Stimulated activated CD4-positive, alpha-beta T cell treated with anti-CD3 and anti-CD28 coated beads, Interleukin-2, amount 100 ng/mL, for 48 hours (primary cell): ENCODE measurements around the gene AGFG1.
A peak's percentile ranks its signal among the peaks of the same experiment; 100 is the strongest.

ENCODE experiments used
- DNase-seq, 2 donors: peaks; one replicate each; pipeline ENCODE4 v3.0.0-alpha.2; 2020

Gene AGFG1

GRCh38 chr2:227462462-227462951 lies 9.4 kb upstream of the AGFG1 start:
- no peak for DNase-seq

GRCh38 chr2:227462972-227463931 lies 8.7 kb upstream of the AGFG1 start:
- peak in 1 of 2 donors; percentile 15 for DNase-seq

GRCh38 chr2:227464361-227464760 lies 7.6 kb upstream of the AGFG1 start:
- DNase-seq: no peak

GRCh38 chr2:227464851-227465250 lies 7.1 kb upstream of the AGFG1 start:
- DNase-seq: no peak

- DNase-seq: no peak
These were observed 4.9 kb upstream of the AGFG1 start for GRCh38 chr2:227466887-227467600.

GRCh38 chr2:227471412-227471811 lies 544 bp upstream of the AGFG1 start:
- no peak for DNase-seq

GRCh38 chr2:227472265-227473121 lies 537 bp downstream of the AGFG1 start:
- DNase-seq: peak in 1 of 2 donors; percentile 40

GRCh38 chr2:227473122-227473461 lies 1.1 kb downstream of the AGFG1 start:
- DNase-seq: no peak

GRCh38 chr2:227473806-227474205 lies 1.9 kb downstream of the AGFG1 start:
- DNase-seq: no peak

GRCh38 chr2:227474410-227474809 lies 2.5 kb downstream of the AGFG1 start:
- no peak for DNase-seq

GRCh38 chr2:227477291-227477690 lies 5.3 kb downstream of the AGFG1 start:
- no peak for DNase-seq

GRCh38 chr2:227479865-227480475 lies 8.0 kb downstream of the AGFG1 start:
- no peak for DNase-seq

- DNase-seq: no peak
These were observed 8.6 kb downstream of the AGFG1 start for GRCh38 chr2:227480528-227480927.

- DNase-seq: no peak
These were observed 10.8 kb downstream of the AGFG1 start for GRCh38 chr2:227482638-227483340.

GRCh38 chr2:227485429-227485828 lies 13.5 kb downstream of the AGFG1 start:
- DNase-seq: no peak

- no peak for DNase-seq
These were observed 14.7 kb downstream of the AGFG1 start for GRCh38 chr2:227486688-227487087.

- no peak for DNase-seq
These were observed 16.1 kb downstream of the AGFG1 start for GRCh38 chr2:227488045-227488444.

GRCh38 chr2:227491386-227491785 lies 19.4 kb downstream of the AGFG1 start:
- DNase-seq: no peak

- no peak for DNase-seq
These were observed 21.6 kb downstream of the AGFG1 start for GRCh38 chr2:227493524-227493923.

- DNase-seq: no peak
These were observed 25.2 kb downstream of the AGFG1 start for GRCh38 chr2:227497158-227497557.

- DNase-seq: no peak
These were observed 27.8 kb downstream of the AGFG1 start for GRCh38 chr2:227499627-227500300.
